BLaER1 treated with 17β-estradiol and CSF1 and Interleukin-3, amounts not matched to agents 10 nM and 100 nM (cell line): Measurements from ENCODE around the gene MS4A14.
"Not testable (repeated sequence)": the region's sequence is repeated elsewhere in the genome, so short reads cannot be mapped to it uniquely, and the experiment has no call there.

Experiments
- H3K27ac ChIP-seq, 11 experiments: shearing (Covaris generic); formaldehyde crosslinking; 2 replicates each; pipeline ENCODE4 v1.8.1; 2022
- H3K27me3 ChIP-seq, 11 experiments: shearing (Covaris generic); formaldehyde crosslinking; 2 replicates each; pipeline ENCODE4 v1.8.1; 2022
- H3K36me3 ChIP-seq, 11 experiments: shearing (Covaris generic); formaldehyde crosslinking; 2 replicates each; pipeline ENCODE4 v1.8.1; 2022
- H3K4me1 ChIP-seq, 10 experiments: shearing (Covaris generic); formaldehyde crosslinking; 2 replicates each; pipeline ENCODE4 v1.8.1; 2022
- H3K4me2 ChIP-seq, 11 experiments: shearing (Covaris generic); formaldehyde crosslinking; 2 replicates each; pipeline ENCODE4 v1.8.1; 2022
- H3K4me3 ChIP-seq, 10 experiments: shearing (Covaris generic); formaldehyde crosslinking; 2 replicates each; pipeline ENCODE4 v1.8.1; 2022
- H3K9ac ChIP-seq, 11 experiments: shearing (Covaris generic); formaldehyde crosslinking; 2 replicates each; pipeline ENCODE4 v1.8.1; 2022
- H3K9me3 ChIP-seq, 11 experiments: shearing (Covaris generic); formaldehyde crosslinking; replicated peaks in 1 of 11; 2 replicates each; pipeline ENCODE4 v1.8.1; 2022
- H4K20me1 ChIP-seq, 11 experiments: shearing (Covaris generic); formaldehyde crosslinking; 2 replicates each; pipeline ENCODE4 v1.8.1; 2022
- Cebpa-rat ChIP-seq, 11 experiments: shearing (Covaris generic); IDR thresholded peaks; 2 replicates each; pipeline ENCODE4 v1.8.1; 2022

Gene MS4A14

GRCh38 chr11:60431251-60431650 lies 35.0 kb downstream of the MS4A14 start:
- H3K27me3 ChIP-seq, result no peaks in the 10 kb centered on the region
- peaks cover 0 to 5% (median 0%) of the 10 kb centered on the region in 11 experiments; a peak in 1 of 22 replicates for H3K9me3 ChIP-seq
- TF ChIP-seq Cebpa-rat (IDR thresholded peaks at IDR 0.05), result no peak
- no peaks in the 10 kb centered on the region for H3K36me3 ChIP-seq
- H3K9ac ChIP-seq, result no peak overlapping the region
- H3K27ac ChIP-seq, result no peak overlapping the region
- H3K4me3 ChIP-seq, result no peak overlapping the region
- no peaks in the 10 kb centered on the region for H3K4me1 ChIP-seq
- no peaks in the 10 kb centered on the region for H4K20me1 ChIP-seq
- H3K4me2 ChIP-seq, result no peak overlapping the region

- Histone ChIP-seq H3K4me3 (no peak overlapping the region), H3K9me3 (peaks cover 0 to 5% (median 0%) of the 10 kb centered on the region in 11 experiments; a peak in 1 of 22 replicates), H3K9ac (no peak overlapping the region), H3K36me3 (no peaks in the 10 kb centered on the region), H3K4me2 (no peak overlapping the region), H3K27ac (no peak overlapping the region), H3K4me1 (no peaks in the 10 kb centered on the region), H4K20me1 (no peaks in the 10 kb centered on the region), H3K27me3 (no peaks in the 10 kb centered on the region)
- no peak for TF ChIP-seq Cebpa-rat (IDR thresholded peaks at IDR 0.05)
These were observed 37.1 kb downstream of the MS4A14 start for GRCh38 chr11:60433401-60433800.

- no peak overlapping the region; a peak in 2 of 22 replicates for H3K9ac ChIP-seq
- H3K4me3 ChIP-seq, result 0 out of 20 replicates have a peak overlapping the region, but pooled peaks of 1 of the 10 experiments have one; percentile 40
- peaks cover 13 to 19% (median 17%) of the 10 kb centered on the region in 10 experiments for H3K4me1 ChIP-seq
- H3K27me3 ChIP-seq, result no peaks in the 10 kb centered on the region
- no peaks in the 10 kb centered on the region for H3K36me3 ChIP-seq
- H4K20me1 ChIP-seq, result no peaks in the 10 kb centered on the region
- TF ChIP-seq Cebpa-rat (IDR thresholded peaks at IDR 0.05), result no peak
- H3K27ac ChIP-seq, result peak overlapping the region in 2 of 11 experiments; percentile 40 to 68; a peak in 3 of 22 replicates
- H3K9me3 ChIP-seq, result peaks cover 11 to 18% (median 15%) of the 10 kb centered on the region in 11 experiments
- peak overlapping the region; percentile 76 to 94 (median 82); a peak in 17 of 22 replicates for H3K4me2 ChIP-seq
These were observed 50.8 kb downstream of the MS4A14 start for GRCh38 chr11:60447070-60447469.

- no peak for TF ChIP-seq Cebpa-rat (IDR thresholded peaks at IDR 0.05)
- Histone ChIP-seq H3K4me2 (no peak overlapping the region), H3K4me3 (no peak overlapping the region), H3K27ac (no peak overlapping the region), H3K27me3 (no peaks in the 10 kb centered on the region), H3K9ac (no peak overlapping the region), H3K36me3 (no peaks in the 10 kb centered on the region), H3K4me1 (peaks cover 13 to 19% (median 17%) of the 10 kb centered on the region in 10 experiments), H4K20me1 (no peaks in the 10 kb centered on the region), H3K9me3 (peaks cover 11 to 22% (median 15%) of the 10 kb centered on the region in 11 experiments)
These were observed 51.6 kb downstream of the MS4A14 start for GRCh38 chr11:60447846-60448245.

- H3K9me3 ChIP-seq, result peaks cover 11 to 22% (median 15%) of the 10 kb centered on the region in 11 experiments
- H3K27ac ChIP-seq, H3K4me3 ChIP-seq, H3K9ac ChIP-seq, H4K20me1 ChIP-seq, H3K4me2 ChIP-seq, H3K36me3 ChIP-seq, H3K27me3 ChIP-seq: not testable (repeated sequence)
- peaks cover 9 to 39% (median 29%) of the 10 kb centered on the region in 10 experiments for H3K4me1 ChIP-seq
These were observed 54.9 kb downstream of the MS4A14 start for GRCh38 chr11:60451185-60451584.

GRCh38 chr11:60454212-60454611 lies 58.0 kb downstream of the MS4A14 start:
- Histone ChIP-seq H3K36me3 (no peaks in the 10 kb centered on the region), H3K27me3 (no peaks in the 10 kb centered on the region), H3K27ac (no peak overlapping the region), H3K4me1 (peaks cover 13 to 51% (median 40%) of the 10 kb centered on the region in 10 experiments), H3K4me2 (peak overlapping the region in 6 of 11 experiments; percentile 7 to 85 (median 72); a peak in 11 of 22 replicates), H3K4me3 (no peak overlapping the region), H4K20me1 (no peaks in the 10 kb centered on the region), H3K9ac (no peak overlapping the region), H3K9me3 (peaks cover 11 to 22% (median 15%) of the 10 kb centered on the region in 11 experiments)
- no peak for TF ChIP-seq Cebpa-rat (IDR thresholded peaks at IDR 0.05)

- TF ChIP-seq Cebpa-rat (IDR thresholded peaks at IDR 0.05), result no peak
- no peak within 1 kb of the TSS for H3K4me3 ChIP-seq
- H3K36me3 ChIP-seq, result no peaks in the 10 kb centered on the region
- H3K4me1 ChIP-seq, result peaks cover 18 to 51% (median 40%) of the 10 kb centered on the region in 10 experiments
- peak within 1 kb of the TSS; percentile 12 to 85 (median 70); a peak in 21 of 22 replicates for H3K4me2 ChIP-seq
- peak within 1 kb of the TSS in 3 of 11 experiments; percentile 6 to 48 (median 32); a peak in 3 of 22 replicates for H3K27ac ChIP-seq
- H3K9ac ChIP-seq, result no peak within 1 kb of the TSS
- peaks cover 6 to 14% (median 8%) of the 10 kb centered on the region in 11 experiments for H3K9me3 ChIP-seq
- H4K20me1 ChIP-seq, result no peaks in the 10 kb centered on the region
- no peaks in the 10 kb centered on the region for H3K27me3 ChIP-seq
These were observed 59.3 kb downstream of the MS4A14 start, which contains the start of gene MS4A1 for GRCh38 chr11:60455531-60456042. TSS of gene MS4A1 (plus strand) at chr11:60455847. CDS start at chr11:60462375, 6,528 bp downstream.

GRCh38 chr11:60457576-60457975 lies 61.3 kb downstream of the MS4A14 start:
- H3K4me1 ChIP-seq, result peaks cover 18 to 51% (median 40%) of the 10 kb centered on the region in 10 experiments
- peak overlapping the region; percentile 51 to 85 (median 70) for H3K4me2 ChIP-seq
- no peaks in the 10 kb centered on the region; a peak in 3 of 22 replicates for H3K36me3 ChIP-seq
- no peaks in the 10 kb centered on the region for H4K20me1 ChIP-seq
- peak overlapping the region in 2 of 11 experiments; percentile 12 to 29; a peak in 2 of 22 replicates for H3K9ac ChIP-seq
- peak overlapping the region in 1 of 10 experiments; percentile 3; a peak in 1 of 20 replicates for H3K4me3 ChIP-seq
- peak overlapping the region in 4 of 11 experiments; percentile 18 to 48 (median 36); a peak in 4 of 22 replicates for H3K27ac ChIP-seq
- peaks cover 0 to 13% (median 0%) of the 10 kb centered on the region in 11 experiments; a peak in 5 of 22 replicates for H3K9me3 ChIP-seq
- TF ChIP-seq Cebpa-rat (IDR thresholded peaks at IDR 0.05), result no peak
- H3K27me3 ChIP-seq, result no peaks in the 10 kb centered on the region

GRCh38 chr11:60459345-60459744 lies 63.1 kb downstream of the MS4A14 start:
- Histone ChIP-seq H3K27me3 (no peaks in the 10 kb centered on the region), H3K9ac (no peak overlapping the region), H3K4me3 (no peak overlapping the region), H3K36me3 (peaks cover 0 to 7% (median 0%) of the 10 kb centered on the region in 11 experiments; a peak in 3 of 22 replicates), H4K20me1 (no peaks in the 10 kb centered on the region), H3K4me2 (no peak overlapping the region; a peak in 1 of 22 replicates), H3K27ac (no peak overlapping the region), H3K9me3 (peaks cover 0 to 18% (median 6%) of the 10 kb centered on the region in 11 experiments; a peak in 6 of 22 replicates), H3K4me1 (peaks cover 34 to 52% (median 41%) of the 10 kb centered on the region in 10 experiments)
- TF ChIP-seq Cebpa-rat (IDR thresholded peaks at IDR 0.05), result no peak
